Measurements from ENCODE around the gene CDK18. TPM values are rescaled to one million over a fixed set of nuclear protein-coding genes. Genes with fewer than 3 reads are reported as not detected.
A peak's percentile ranks its signal among the peaks of the same experiment; 100 is the strongest.

Gene CDK18
- total and polyA plus RNA-seq, 8 donors, result 3.7 to 174 (median 41.3) TPM

GRCh38 chr1:205523261-205523890 lies 18.9 kb downstream of the CDK18 start:
- no peak for DNase-seq
- intact Hi-C loops (cut with DNase I; ENCODE audit: low total_unique reads), result loop anchor here (5.0 kb wide), 1 partner anchor 36 kb away; no protein-coding TSS in a partner anchor

GRCh38 chr1:205523891-205524793 lies 19.7 kb downstream of the CDK18 start:
- peak in 5 of 7 experiments; percentile 38 to 87 (median 75) for TF ChIP-seq CTCF (IDR thresholded peaks at IDR 0.05)
- TF ChIP-seq EP300 (IDR thresholded peaks at IDR 0.05), result no peak
- Histone ChIP-seq H3K27me3 (peaks cover 0 to 7% (median 0%) of the 10 kb centered on the region in 3 donors), H3K36me3 (peaks cover 3 to 27% (median 15%) of the 10 kb centered on the region in 4 donors), H3K27ac (no peak overlapping the region), H3K9me3 (no peaks in the 10 kb centered on the region), H3K4me1 (peaks cover 7 to 18% (median 13%) of the 10 kb centered on the region in 4 donors), H3K4me3 (no peak overlapping the region)
- intact Hi-C loops (cut with DNase I; ENCODE audit: low total_unique reads), result loop anchor here (5.0 kb wide), 1 partner anchor 37 kb away; no protein-coding TSS in a partner anchor
- DNase-seq, result peak; percentile 80 to 91
- WGBS, 5 donors, result 39 to 52% (median 50%) methylated on average over 9 to 16 of the region's 16 CpGs

More at GRCh38 chr1:205523261-205523890, 18.9 kb downstream of the CDK18 start:
- Histone ChIP-seq H3K4me1 (peaks cover 8 to 19% (median 14%) of the 10 kb centered on the region in 4 donors), H3K27ac (no peak overlapping the region), H3K9me3 (no peaks in the 10 kb centered on the region), H3K27me3 (peaks cover 0 to under 1% (median 0%) of the 10 kb centered on the region in 3 donors), H3K4me3 (no peak overlapping the region), H3K36me3 (peaks cover 3 to 27% (median 15%) of the 10 kb centered on the region in 4 donors)
- 80 to 89% (median 85%) methylated on average over 12 to 16 of the region's 16 CpGs for WGBS, 5 donors
- no peak for TF ChIP-seq CTCF (IDR thresholded peaks at IDR 0.05)
- no peak for TF ChIP-seq POLR2A (IDR thresholded peaks at IDR 0.05)
- TF ChIP-seq EP300 (IDR thresholded peaks at IDR 0.05), result no peak
- no peak for TF ChIP-seq POLR2AphosphoS5 (IDR thresholded peaks at IDR 0.05)

- DNase-seq, result no peak
- H3K4me1 ChIP-seq, result peaks cover 8 to 18% (median 12%) of the 10 kb centered on the region in 4 donors
- H3K27me3 ChIP-seq, result peaks cover 0 to 7% (median 0%) of the 10 kb centered on the region in 3 donors
- intact Hi-C loops (cut with DNase I; ENCODE audit: low total_unique reads), result loop anchor here (5.0 kb wide), 1 partner anchor 37 kb away; no protein-coding TSS in a partner anchor
- 87 to 92% (median 88%) methylated on average over 4 of the region's 4 CpGs for WGBS, 5 donors
- H3K9me3 ChIP-seq, result no peaks in the 10 kb centered on the region
- no peak overlapping the region for H3K27ac ChIP-seq
- no peak for TF ChIP-seq CTCF (IDR thresholded peaks at IDR 0.05)
- TF ChIP-seq EP300 (IDR thresholded peaks at IDR 0.05), result no peak
- no peak for TF ChIP-seq POLR2A (IDR thresholded peaks at IDR 0.05)
- TF ChIP-seq POLR2AphosphoS5 (IDR thresholded peaks at IDR 0.05), result no peak
- peaks cover 3 to 27% (median 16%) of the 10 kb centered on the region in 4 donors for H3K36me3 ChIP-seq
- no peak overlapping the region for H3K4me3 ChIP-seq
Observed at GRCh38 chr1:205524794-205525101, 20.3 kb downstream of the CDK18 start.

DNA sequence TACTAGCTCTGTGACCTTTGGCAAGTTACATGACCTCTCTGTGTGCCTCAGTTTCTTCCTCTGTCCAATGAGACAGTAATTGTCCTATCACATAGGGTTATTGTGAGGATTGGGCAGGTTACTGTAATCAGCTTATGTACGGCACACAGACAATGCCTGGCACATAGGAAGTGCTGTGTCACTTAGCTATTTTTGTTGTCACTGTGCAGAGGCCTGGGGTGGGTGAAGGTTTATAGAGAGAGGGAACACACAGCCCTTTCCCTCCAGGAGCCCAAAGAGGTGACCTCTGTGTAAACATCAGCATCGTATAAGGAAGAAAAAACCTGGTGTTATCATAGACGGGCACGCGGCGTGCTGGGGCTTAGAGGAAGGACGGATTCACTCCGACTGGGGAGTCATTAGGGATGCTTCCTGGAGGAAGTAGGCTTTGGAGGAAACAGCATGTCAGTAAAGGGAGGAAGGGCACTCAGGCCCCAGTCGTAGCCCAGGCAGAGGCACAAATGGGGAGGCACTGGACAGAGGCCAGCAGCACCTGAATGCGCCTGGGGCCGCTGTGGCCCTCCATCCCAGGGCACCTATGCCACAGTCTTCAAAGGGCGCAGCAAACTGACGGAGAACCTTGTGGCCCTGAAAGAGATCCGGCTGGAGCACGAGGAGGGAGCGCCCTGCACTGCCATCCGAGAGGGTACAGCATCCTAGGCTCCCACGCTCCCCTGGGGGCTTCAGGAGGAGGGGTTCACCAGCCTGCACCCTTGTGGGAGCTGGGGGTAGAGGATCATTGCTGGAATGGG lies 21.2 kb downstream of the CDK18 start:
- Histone ChIP-seq H3K4me3 (no peak overlapping the region), H3K9me3 (no peaks in the 10 kb centered on the region), H3K4me1 (peaks cover 8 to 16% (median 10%) of the 10 kb centered on the region in 4 donors), H3K27me3 (peaks cover 0 to 7% (median 0%) of the 10 kb centered on the region in 3 donors), H3K36me3 (peaks cover 3 to 37% (median 22%) of the 10 kb centered on the region in 4 donors), H3K27ac (no peak overlapping the region)
- TF ChIP-seq EP300 (IDR thresholded peaks at IDR 0.05) (no peak), POLR2AphosphoS5 (IDR thresholded peaks at IDR 0.05) (no peak), CTCF (IDR thresholded peaks at IDR 0.05) (no peak), POLR2A (IDR thresholded peaks at IDR 0.05) (no peak)
- DNase-seq, result no peak
- 84 to 90% (median 85%) methylated on average over 18 of the region's 18 CpGs for WGBS, 5 donors
- intact Hi-C loops (cut with DNase I; ENCODE audit: low total_unique reads), result loop anchor here (2.0 kb wide), 1 partner anchor 131 kb away; no protein-coding TSS in a partner anchor

All from stomach (tissue), 9 donors.